HT-29 (cell line): Measurements from ENCODE around the gene RPS6KB2. TPM values are rescaled to one million over a fixed set of nuclear protein-coding genes. Genes with fewer than 3 reads are reported as not detected.
A peak's percentile ranks its signal among the peaks of the same experiment; 100 is the strongest.
"Not testable (repeated sequence)": the region's sequence is repeated elsewhere in the genome, so short reads cannot be mapped to it uniquely, and the experiment has no call there.

Experiments used
- DNase-seq: peaks from one replicate; pipeline ENCODE4 v3.0.0-alpha.2; 2015; ENCODE audit warnings: low spot score
- total RNA-seq: library from RNA; depleted of rRNA; stranded (reverse); fragments of >200 nt; shearing (Covaris generic); gene quantifications from 2 replicates; pipeline ENCODE4 v1.2.3, GENCODE V29; 2014

Gene RPS6KB2
- total RNA-seq, 1 experiment from 2014 or later: 137 TPM

- DNase-seq: not testable (repeated sequence)
These were observed 37.2 kb downstream of the RPS6KB2 start for GRCh38 chr11:67465530-67465929.

- DNase-seq: no peak
These were observed 38.1 kb downstream of the RPS6KB2 start for GRCh38 chr11:67466367-67466766.

- DNase-seq: no peak
These were observed 38.9 kb downstream of the RPS6KB2 start for GRCh38 chr11:67466962-67467771.

GRCh38 chr11:67468056-67468455 is 39.8 kb downstream of the RPS6KB2 start:
- peak; percentile 93 for DNase-seq

GRCh38 chr11:67468456-67468758 is 40.1 kb downstream of the RPS6KB2 start:
- no peak for DNase-seq

- peak; percentile 94 for DNase-seq
These were observed 40.6 kb downstream of the RPS6KB2 start, which contains the start of gene TMEM134 for GRCh38 chr11:67468759-67469507. Gene TMEM134, minus strand, starts transcription at chr11:67469251. Its CDS starts 59 bp downstream, at chr11:67469192.

GRCh38 chr11:67469508-67469811 is 41.2 kb downstream of the RPS6KB2 start:
- no peak for DNase-seq

- DNase-seq: no peak
These were observed 42.2 kb downstream of the RPS6KB2 start for GRCh38 chr11:67470337-67471002.

- no peak for DNase-seq
These were observed 44.6 kb downstream of the RPS6KB2 start for GRCh38 chr11:67472882-67473281.

- not testable (repeated sequence) for DNase-seq
These were observed 48.4 kb downstream of the RPS6KB2 start for GRCh38 chr11:67476692-67477091.

- DNase-seq: not testable (repeated sequence)
These were observed 49.2 kb downstream of the RPS6KB2 start for GRCh38 chr11:67477344-67478050.

GRCh38 chr11:67482275-67482826 is 54.1 kb downstream of the RPS6KB2 start:
- DNase-seq: no peak

GRCh38 chr11:67482827-67483798 is 54.8 kb downstream of the RPS6KB2 start, which contains the start of gene AIP:
Gene AIP, plus strand, starts transcription at chr11:67483026. Its CDS starts 133 bp downstream, at chr11:67483159.
- peak; percentile 99 for DNase-seq

GRCh38 chr11:67483831-67484665 is 55.8 kb downstream of the RPS6KB2 start:
- no peak for DNase-seq

GRCh38 chr11:67484847-67485311 is 56.6 kb downstream of the RPS6KB2 start:
- no peak for DNase-seq
